ENCODE results near the gene SCUBE3.

Gene SCUBE3

GRCh38 chr6:35213824-35214756, at the start of gene SCUBE3:
Gene SCUBE3, plus strand, starts transcription at chr6:35213956. Its CDS starts 463 bp downstream, at chr6:35214419.
- Mint-ChIP-seq H3K9me3 (no peaks in the 10 kb centered on the region), H3K4me3 (peak within 1 kb of the TSS; percentile 51), H3K36me3 (ENCODE audit: low read depth) (no peaks in the 10 kb centered on the region), H3K27me3 (peaks cover 65% of the 10 kb centered on the region), H3K27ac (no peak within 1 kb of the TSS), H3K4me1 (peaks cover 6% of the 10 kb centered on the region)
- ATAC-seq (peak; percentile 11), DNase-seq (peak; percentile 7)

GRCh38 chr6:35164277-35164676, 49.5 kb upstream of the SCUBE3 start:
- no peak for ATAC-seq
- Mint-ChIP-seq H3K4me3 (no peak overlapping the region), H3K27ac (no peak overlapping the region), H3K27me3 (peaks cover 11% of the 10 kb centered on the region), H3K4me1 (no peaks in the 10 kb centered on the region), H3K9me3 (no peaks in the 10 kb centered on the region), H3K36me3 (ENCODE audit: low read depth) (no peaks in the 10 kb centered on the region)
- DNase-seq, result no peak

GRCh38 chr6:35164868-35165267, 48.9 kb upstream of the SCUBE3 start:
- no peak overlapping the region for H3K4me3 Mint-ChIP-seq
- no peak overlapping the region for H3K27ac Mint-ChIP-seq
- H3K36me3 Mint-ChIP-seq (ENCODE audit: low read depth), result no peaks in the 10 kb centered on the region
- peaks cover 5% of the 10 kb centered on the region for H3K9me3 Mint-ChIP-seq
- H3K4me1 Mint-ChIP-seq, result no peaks in the 10 kb centered on the region
- H3K27me3 Mint-ChIP-seq, result peaks cover 11% of the 10 kb centered on the region
- no peak for ATAC-seq
- DNase-seq, result no peak

GRCh38 chr6:35165630-35166071, 48.1 kb upstream of the SCUBE3 start:
- Mint-ChIP-seq H3K27me3 (peaks cover 11% of the 10 kb centered on the region), H3K27ac (no peak overlapping the region), H3K36me3 (ENCODE audit: low read depth) (no peaks in the 10 kb centered on the region), H3K9me3 (peaks cover 5% of the 10 kb centered on the region), H3K4me3 (no peak overlapping the region), H3K4me1 (peaks cover 2% of the 10 kb centered on the region)
- no peak for ATAC-seq
- DNase-seq, result no peak

DNA sequence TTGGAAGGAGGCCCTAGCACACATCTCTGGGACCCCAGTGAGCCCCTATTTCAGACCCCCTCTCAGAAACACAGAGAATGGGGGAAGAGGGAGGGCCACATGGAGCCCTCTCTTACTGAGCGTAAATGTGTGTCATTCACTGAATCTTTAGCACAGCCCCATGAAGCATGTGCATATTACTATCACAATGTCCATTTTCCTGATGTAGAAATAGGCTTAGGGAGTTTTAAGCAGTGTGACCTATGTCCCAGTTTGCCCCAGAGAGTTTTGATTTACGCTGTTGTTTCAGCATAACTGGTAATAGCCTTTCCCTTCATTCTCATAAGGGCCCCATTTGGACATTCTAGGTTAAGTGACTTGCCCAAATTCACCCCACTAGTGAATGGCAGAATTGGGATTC, 47.6 kb upstream of the SCUBE3 start:
- Mint-ChIP-seq H3K27ac (no peak overlapping the region), H3K36me3 (ENCODE audit: low read depth) (no peaks in the 10 kb centered on the region), H3K4me3 (no peak overlapping the region), H3K4me1 (peaks cover 2% of the 10 kb centered on the region), H3K27me3 (peaks cover 11% of the 10 kb centered on the region), H3K9me3 (peaks cover 5% of the 10 kb centered on the region)
- no peak for DNase-seq
- ATAC-seq, result no peak

DNA sequence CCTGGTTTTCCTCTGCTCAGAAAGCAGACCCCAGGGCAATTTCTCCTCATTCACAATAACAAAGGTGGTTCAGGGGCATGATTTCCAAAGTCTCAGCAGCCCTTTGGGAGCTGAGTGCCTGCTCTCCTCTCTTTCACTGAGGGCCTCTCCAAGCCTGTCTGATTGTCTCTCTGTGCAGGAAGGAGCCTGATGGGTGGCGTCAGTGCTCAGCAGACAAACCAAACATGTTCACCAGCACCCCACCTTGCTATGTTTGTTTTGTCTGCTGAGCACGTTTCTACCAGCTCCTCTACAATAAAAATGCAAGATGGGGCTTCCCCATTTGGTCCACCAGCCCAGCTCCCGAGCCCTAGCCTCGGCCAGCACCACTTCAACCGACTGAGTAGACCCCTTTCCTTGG, 47.2 kb upstream of the SCUBE3 start:
- peaks cover 5% of the 10 kb centered on the region for H3K9me3 Mint-ChIP-seq
- H3K27me3 Mint-ChIP-seq, result peaks cover 11% of the 10 kb centered on the region
- no peak overlapping the region for H3K27ac Mint-ChIP-seq
- H3K4me3 Mint-ChIP-seq, result no peak overlapping the region
- peaks cover 2% of the 10 kb centered on the region for H3K4me1 Mint-ChIP-seq
- ATAC-seq (no peak), DNase-seq (no peak)
- no peaks in the 10 kb centered on the region for H3K36me3 Mint-ChIP-seq (ENCODE audit: low read depth)

- ATAC-seq, result no peak
- H3K27ac Mint-ChIP-seq, result no peak overlapping the region
- peaks cover 5% of the 10 kb centered on the region for H3K9me3 Mint-ChIP-seq
- peaks cover 2% of the 10 kb centered on the region for H3K4me1 Mint-ChIP-seq
- H3K4me3 Mint-ChIP-seq, result no peak overlapping the region
- DNase-seq, result no peak
- peaks cover 11% of the 10 kb centered on the region for H3K27me3 Mint-ChIP-seq
- no peaks in the 10 kb centered on the region for H3K36me3 Mint-ChIP-seq (ENCODE audit: low read depth)
These were observed 46.3 kb upstream of the SCUBE3 start for GRCh38 chr6:35167505-35167904.

- Mint-ChIP-seq H3K4me3 (no peak overlapping the region), H3K36me3 (ENCODE audit: low read depth) (no peaks in the 10 kb centered on the region), H3K27ac (no peak overlapping the region), H3K4me1 (peaks cover 2% of the 10 kb centered on the region), H3K9me3 (peaks cover 5% of the 10 kb centered on the region), H3K27me3 (peaks cover 8% of the 10 kb centered on the region)
- ATAC-seq, result no peak
- no peak for DNase-seq
These were observed 45.3 kb upstream of the SCUBE3 start for GRCh38 chr6:35168461-35168861.

GRCh38 chr6:35170166-35170565, 43.6 kb upstream of the SCUBE3 start:
- no peaks in the 10 kb centered on the region for H3K36me3 Mint-ChIP-seq (ENCODE audit: low read depth)
- no peak for ATAC-seq
- peaks cover 4% of the 10 kb centered on the region for H3K27me3 Mint-ChIP-seq
- no peak overlapping the region for H3K4me3 Mint-ChIP-seq
- H3K27ac Mint-ChIP-seq, result no peak overlapping the region
- no peak for DNase-seq
- peaks cover 2% of the 10 kb centered on the region for H3K4me1 Mint-ChIP-seq
- H3K9me3 Mint-ChIP-seq, result peaks cover 5% of the 10 kb centered on the region

- Mint-ChIP-seq H3K36me3 (ENCODE audit: low read depth) (no peaks in the 10 kb centered on the region), H3K27me3 (peaks cover 4% of the 10 kb centered on the region), H3K4me3 (no peak overlapping the region), H3K4me1 (peaks cover 2% of the 10 kb centered on the region), H3K9me3 (peaks cover 5% of the 10 kb centered on the region), H3K27ac (no peak overlapping the region)
- ATAC-seq (no peak), DNase-seq (no peak)
These were observed 42.9 kb upstream of the SCUBE3 start for GRCh38 chr6:35170891-35171290.

DNA sequence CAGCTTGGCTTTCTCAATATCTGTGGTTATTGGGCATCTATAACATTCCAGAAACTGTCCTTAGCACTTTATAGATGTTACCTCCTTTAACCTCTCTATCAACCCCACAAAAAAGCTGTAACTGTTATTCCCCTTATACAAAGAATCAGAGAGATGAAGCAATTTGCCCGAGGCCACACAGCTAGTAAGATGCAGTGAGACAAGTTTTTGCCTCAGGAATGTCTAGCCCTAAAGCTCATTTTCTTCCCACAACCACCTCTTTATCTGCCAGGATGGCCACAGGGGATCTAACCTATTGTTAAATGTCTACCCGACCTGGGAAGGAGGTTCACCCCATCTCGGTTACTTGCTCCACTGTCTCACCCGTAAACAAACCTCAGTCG, 40.7 kb upstream of the SCUBE3 start:
- Mint-ChIP-seq H3K4me3 (no peak overlapping the region), H3K4me1 (peaks cover 2% of the 10 kb centered on the region), H3K9me3 (peaks cover 5% of the 10 kb centered on the region), H3K27ac (no peak overlapping the region), H3K36me3 (ENCODE audit: low read depth) (no peaks in the 10 kb centered on the region), H3K27me3 (peaks cover 2% of the 10 kb centered on the region)
- ATAC-seq (no peak), DNase-seq (no peak)

DNA sequence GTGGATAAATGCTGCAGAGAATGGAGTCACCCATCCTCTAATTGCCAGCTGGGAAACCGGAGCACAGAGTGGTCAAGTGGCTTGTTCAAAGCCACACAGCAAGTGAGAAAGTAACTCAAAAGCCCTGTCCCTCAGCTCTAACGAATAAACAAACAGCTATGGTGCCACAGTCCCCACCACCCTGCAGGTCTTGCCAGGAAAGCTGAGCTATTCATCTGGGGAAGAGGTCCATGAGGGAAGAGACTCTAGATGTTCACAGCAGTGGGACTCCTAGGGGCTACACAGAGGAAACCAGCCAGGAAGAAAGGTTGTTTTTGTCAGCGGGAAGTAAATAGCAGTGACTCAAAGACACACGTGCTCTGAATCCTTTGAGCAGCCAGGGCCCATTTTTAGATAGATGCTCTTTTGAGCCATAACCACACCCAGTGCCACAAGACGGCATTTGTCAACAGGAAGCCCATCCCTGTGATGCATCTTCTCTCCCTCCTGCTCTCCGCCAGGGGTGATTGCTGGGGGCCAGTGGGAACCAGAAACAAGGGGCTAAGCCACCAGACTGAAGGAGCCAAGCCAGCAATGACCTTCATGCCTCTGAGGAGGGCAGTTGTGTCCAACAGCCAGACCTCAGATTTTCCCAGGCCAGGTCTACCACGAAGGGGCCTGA, 40.2 kb upstream of the SCUBE3 start:
- DNase-seq, result no peak
- Mint-ChIP-seq H3K27ac (no peak overlapping the region), H3K27me3 (peaks cover 2% of the 10 kb centered on the region), H3K9me3 (peaks cover 5% of the 10 kb centered on the region), H3K36me3 (ENCODE audit: low read depth) (no peaks in the 10 kb centered on the region), H3K4me3 (no peak overlapping the region), H3K4me1 (peaks cover 2% of the 10 kb centered on the region)
- ATAC-seq, result no peak

GRCh38 chr6:35174088-35174434, 39.7 kb upstream of the SCUBE3 start:
- Mint-ChIP-seq H3K27ac (no peak overlapping the region), H3K4me3 (no peak overlapping the region), H3K27me3 (peaks cover 2% of the 10 kb centered on the region), H3K9me3 (peaks cover 5% of the 10 kb centered on the region), H3K4me1 (peaks cover 2% of the 10 kb centered on the region), H3K36me3 (ENCODE audit: low read depth) (no peaks in the 10 kb centered on the region)
- ATAC-seq (no peak), DNase-seq (no peak)

DNA sequence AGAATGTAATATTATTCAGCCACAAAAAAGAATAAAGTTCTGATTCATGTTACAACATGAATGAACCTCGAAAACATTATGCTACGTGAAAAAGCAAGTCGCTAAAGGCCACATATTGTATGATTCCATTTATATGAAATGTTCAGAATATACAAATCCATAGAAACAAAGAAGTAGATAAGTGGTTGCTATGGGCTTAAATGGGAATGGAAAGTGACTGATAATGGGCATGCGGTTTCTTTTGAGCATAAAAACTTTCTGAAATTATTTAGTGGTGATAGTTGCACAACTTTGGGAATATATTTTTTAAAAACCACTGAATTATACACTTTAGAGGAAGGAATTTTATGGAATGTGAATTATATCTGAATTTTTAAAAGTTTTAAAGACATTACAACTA, 39.3 kb upstream of the SCUBE3 start:
- H3K27ac Mint-ChIP-seq, result no peak overlapping the region
- H3K27me3 Mint-ChIP-seq, result peaks cover 2% of the 10 kb centered on the region
- ATAC-seq (no peak), DNase-seq (no peak)
- no peak overlapping the region for H3K4me3 Mint-ChIP-seq
- no peaks in the 10 kb centered on the region for H3K36me3 Mint-ChIP-seq (ENCODE audit: low read depth)
- H3K9me3 Mint-ChIP-seq, result peaks cover 3% of the 10 kb centered on the region
- H3K4me1 Mint-ChIP-seq, result peaks cover 2% of the 10 kb centered on the region

All from activated naive CD8-positive, alpha-beta T cell treated with anti-CD3 and anti-CD28 coated beads, Interleukin-2, amount 50 U/mL, for 24 hours (primary cell).